SJCRH30 (cell line): ENCODE measurements around the gene SLC43A2. TPM values are rescaled to one million over a fixed set of nuclear protein-coding genes. Genes with fewer than 3 reads are reported as not detected.

Experiments
- DNase-seq, 2 experiments: peaks; one replicate each; pipeline ENCODE4 v3.0.0-alpha.2; 2015 to 2020
- H3K27ac ChIP-seq: fragments of 250-450 bp; sonication (Bioruptor Pico); 2 replicates; pipeline ENCODE4 v1.5.1; 2020; ENCODE audit warnings: mild to moderate bottlenecking, moderate library complexity
- H3K27me3 ChIP-seq: fragments of 250-450 bp; sonication (Bioruptor Pico); 2 replicates; pipeline ENCODE4 v1.5.1; 2020; ENCODE audit warnings: mild to moderate bottlenecking, moderate library complexity
- H3K36me3 ChIP-seq: fragments of 250-450 bp; sonication (Bioruptor Pico); 2 replicates; pipeline ENCODE4 v1.5.1; 2020; ENCODE audit warnings: mild to moderate bottlenecking, moderate library complexity
- H3K4me1 ChIP-seq: fragments of 250-450 bp; sonication (Bioruptor Pico); 2 replicates; pipeline ENCODE4 v1.5.1; 2020; ENCODE audit warnings: mild to moderate bottlenecking, moderate library complexity
- H3K4me3 ChIP-seq: fragments of 250-450 bp; sonication (Bioruptor Pico); 2 replicates; pipeline ENCODE4 v1.5.1; 2020; ENCODE audit warnings: mild to moderate bottlenecking, moderate library complexity
- H3K9me3 ChIP-seq: fragments of 250-450 bp; sonication (Bioruptor Pico); replicated peaks from 2 replicates; pipeline ENCODE4 v1.5.1; 2020; ENCODE audit warnings: mild to moderate bottlenecking, moderate library complexity
- total RNA-seq: library from RNA; depleted of rRNA; stranded (reverse); fragments of >200 nt; shearing (Covaris generic); gene quantifications from 2 replicates; pipeline ENCODE4 v1.2.3, GENCODE V29; 2014

Gene SLC43A2
- total RNA-seq, 1 experiment from 2014 or later = 0.63 TPM

GRCh38 chr17:1635675-1636465 lies 7.2 kb upstream of the SLC43A2 start:
- H3K27ac ChIP-seq = no peak overlapping the region
- H3K4me1 ChIP-seq = no peaks in the 10 kb centered on the region; the same call in 1 of the 2 replicates
- H3K9me3 ChIP-seq = no peaks in the 10 kb centered on the region
- no peaks in the 10 kb centered on the region for H3K27me3 ChIP-seq
- DNase-seq = no peak
- no peak overlapping the region for H3K4me3 ChIP-seq
- no peaks in the 10 kb centered on the region for H3K36me3 ChIP-seq

- H3K36me3 ChIP-seq = no peaks in the 10 kb centered on the region
- no peak for DNase-seq
- H3K27me3 ChIP-seq = no peaks in the 10 kb centered on the region
- H3K4me3 ChIP-seq = no peak overlapping the region
- H3K27ac ChIP-seq = no peak overlapping the region
- no peaks in the 10 kb centered on the region for H3K9me3 ChIP-seq
- H3K4me1 ChIP-seq = no peaks in the 10 kb centered on the region; the same call in 1 of the 2 replicates
Observed at GRCh38 chr17:1634841-1635650, 6.4 kb upstream of the SLC43A2 start.

GRCh38 chr17:1630662-1631061 lies 2.0 kb upstream of the SLC43A2 start:
- no peak overlapping the region for H3K27ac ChIP-seq
- no peaks in the 10 kb centered on the region for H3K27me3 ChIP-seq
- no peaks in the 10 kb centered on the region for H3K9me3 ChIP-seq
- no peak for DNase-seq
- H3K36me3 ChIP-seq = no peaks in the 10 kb centered on the region
- H3K4me3 ChIP-seq = no peak overlapping the region
- no peaks in the 10 kb centered on the region for H3K4me1 ChIP-seq

GRCh38 chr17:1629504-1630310 lies 1.1 kb upstream of the SLC43A2 start:
- H3K9me3 ChIP-seq = no peaks in the 10 kb centered on the region
- no peaks in the 10 kb centered on the region for H3K4me1 ChIP-seq
- H3K27ac ChIP-seq = no peak overlapping the region
- DNase-seq = peak; percentile 45 to 49
- H3K27me3 ChIP-seq = no peaks in the 10 kb centered on the region
- H3K4me3 ChIP-seq = peak overlapping the region; percentile 65
- no peaks in the 10 kb centered on the region for H3K36me3 ChIP-seq

- Histone ChIP-seq H3K36me3 (no peaks in the 10 kb centered on the region), H3K27ac (no peak overlapping the region; the same call in 1 of the 2 replicates), H3K9me3 (no peaks in the 10 kb centered on the region), H3K4me1 (no peaks in the 10 kb centered on the region), H3K27me3 (no peaks in the 10 kb centered on the region), H3K4me3 (peak overlapping the region; percentile 65)
- peak; percentile 88 to 89 for DNase-seq
Observed at GRCh38 chr17:1628856-1629503, 346 bp upstream of the SLC43A2 start.

GRCh38 chr17:1627182-1627981 lies 1.3 kb downstream of the SLC43A2 start:
- H3K9me3 ChIP-seq = no peaks in the 10 kb centered on the region
- DNase-seq = no peak
- no peak overlapping the region for H3K4me3 ChIP-seq
- H3K27me3 ChIP-seq = no peaks in the 10 kb centered on the region
- H3K36me3 ChIP-seq = no peaks in the 10 kb centered on the region
- H3K27ac ChIP-seq = no peak overlapping the region
- H3K4me1 ChIP-seq = no peaks in the 10 kb centered on the region

- Histone ChIP-seq H3K9me3 (no peaks in the 10 kb centered on the region), H3K27me3 (no peaks in the 10 kb centered on the region), H3K27ac (no peak overlapping the region), H3K36me3 (no peaks in the 10 kb centered on the region), H3K4me1 (no peaks in the 10 kb centered on the region), H3K4me3 (no peak overlapping the region)
- DNase-seq = no peak
Observed at GRCh38 chr17:1626333-1626732, 2.3 kb downstream of the SLC43A2 start.

GRCh38 chr17:1625581-1625980 lies 3.1 kb downstream of the SLC43A2 start:
- no peaks in the 10 kb centered on the region for H3K36me3 ChIP-seq
- H3K4me3 ChIP-seq = no peak overlapping the region
- H3K4me1 ChIP-seq = no peaks in the 10 kb centered on the region
- no peaks in the 10 kb centered on the region for H3K27me3 ChIP-seq
- no peaks in the 10 kb centered on the region for H3K9me3 ChIP-seq
- no peak for DNase-seq
- no peak overlapping the region for H3K27ac ChIP-seq

GRCh38 chr17:1625053-1625452 lies 3.6 kb downstream of the SLC43A2 start:
- H3K27ac ChIP-seq = no peak overlapping the region
- DNase-seq = no peak
- H3K9me3 ChIP-seq = no peaks in the 10 kb centered on the region
- H3K4me1 ChIP-seq = no peaks in the 10 kb centered on the region
- H3K27me3 ChIP-seq = no peaks in the 10 kb centered on the region
- no peaks in the 10 kb centered on the region for H3K36me3 ChIP-seq
- no peak overlapping the region for H3K4me3 ChIP-seq

GRCh38 chr17:1624650-1625049 lies 4.0 kb downstream of the SLC43A2 start:
- Histone ChIP-seq H3K36me3 (no peaks in the 10 kb centered on the region), H3K27ac (no peak overlapping the region), H3K27me3 (no peaks in the 10 kb centered on the region), H3K4me3 (no peak overlapping the region), H3K4me1 (no peaks in the 10 kb centered on the region), H3K9me3 (no peaks in the 10 kb centered on the region)
- no peak for DNase-seq

GRCh38 chr17:1623057-1623630 lies 5.5 kb downstream of the SLC43A2 start:
- no peaks in the 10 kb centered on the region for H3K27me3 ChIP-seq
- no peak overlapping the region for H3K4me3 ChIP-seq
- H3K4me1 ChIP-seq = no peaks in the 10 kb centered on the region
- no peaks in the 10 kb centered on the region for H3K36me3 ChIP-seq
- no peak overlapping the region for H3K27ac ChIP-seq
- no peaks in the 10 kb centered on the region for H3K9me3 ChIP-seq
- DNase-seq = no peak

- Histone ChIP-seq H3K4me1 (no peaks in the 10 kb centered on the region), H3K9me3 (no peaks in the 10 kb centered on the region), H3K36me3 (no peaks in the 10 kb centered on the region), H3K27me3 (no peaks in the 10 kb centered on the region), H3K4me3 (no peak overlapping the region), H3K27ac (no peak overlapping the region)
- DNase-seq = no peak
Observed at GRCh38 chr17:1621273-1621954, 7.2 kb downstream of the SLC43A2 start.

- no peak overlapping the region for H3K4me3 ChIP-seq
- no peaks in the 10 kb centered on the region for H3K4me1 ChIP-seq
- no peaks in the 10 kb centered on the region for H3K27me3 ChIP-seq
Observed at GRCh38 chr17:1620486-1620885, 8.1 kb downstream of the SLC43A2 start.

More at GRCh38 chr17:1620486-1620885, 8.1 kb downstream of the SLC43A2 start:
- no peak overlapping the region for H3K27ac ChIP-seq
- H3K9me3 ChIP-seq = no peaks in the 10 kb centered on the region
- no peaks in the 10 kb centered on the region for H3K36me3 ChIP-seq
- DNase-seq = no peak
